Endothelial cell (in vitro differentiated cells): ENCODE data around the gene NLRP6. TPM values are rescaled to one million over a fixed set of nuclear protein-coding genes. Genes with fewer than 3 reads are reported as not detected.

ENCODE experiments used
- DNase-seq: peaks from one replicate; pipeline ENCODE4 v3.0.0; 2021; ENCODE audit warnings: low spot score
- H3K27ac Mint-ChIP-seq: one replicate; pipeline ENCODE4 v1.8.0; 2021; ENCODE audit warnings: mixed read lengths, inconsistent platforms; ENCODE audit not compliant: unreplicated experiment
- H3K27me3 Mint-ChIP-seq: one replicate; pipeline ENCODE4 v1.8.0; 2021; ENCODE audit warnings: mild to moderate bottlenecking, moderate library complexity, mixed read lengths, inconsistent platforms; ENCODE audit not compliant: unreplicated experiment
- H3K36me3 Mint-ChIP-seq: one replicate; pipeline ENCODE4 v1.8.0; 2021; ENCODE audit warnings: mild to moderate bottlenecking, low read depth, mixed read lengths, inconsistent platforms; ENCODE audit not compliant: unreplicated experiment
- H3K4me1 Mint-ChIP-seq: one replicate; pipeline ENCODE4 v1.8.0; 2021; ENCODE audit warnings: mild to moderate bottlenecking, mixed read lengths, inconsistent platforms; ENCODE audit not compliant: unreplicated experiment
- H3K4me3 Mint-ChIP-seq: one replicate; pipeline ENCODE4 v1.8.0; 2021; ENCODE audit warnings: mild to moderate bottlenecking, mixed read lengths, inconsistent platforms; ENCODE audit not compliant: unreplicated experiment
- H3K9me3 Mint-ChIP-seq: one replicate; pipeline ENCODE4 v1.8.0; 2021; ENCODE audit warnings: mixed read lengths, inconsistent platforms; ENCODE audit not compliant: unreplicated experiment
- CTCF ChIP-seq: fragments of 200-600 bp; sonication (generic); IDR thresholded peaks from one replicate; pipeline ENCODE4 v1.5.0; 2021; ENCODE audit warnings: antibody characterized with exemption; ENCODE audit not compliant: unreplicated experiment
- total RNA-seq: library from RNA; stranded (reverse); fragmentation: NEBNext Ultra II Directional; extraction: Animal tissue kit (Norgen Biotek cat#: 25700); gene quantifications from one replicate; pipeline ENCODE4 v1.2.1, GENCODE V29; 2021; ENCODE audit not compliant: unreplicated experiment

Gene NLRP6
- total RNA-seq, 1 donor from 2014 or later = not detected

GRCh38 chr11:282630-283360 is 4.6 kb downstream of the NLRP6 start:
- Mint-ChIP-seq H3K4me3 (no peak overlapping the region), H3K27ac (no peak overlapping the region)

GRCh38 chr11:283405-284104 is 5.3 kb downstream of the NLRP6 start:
- Mint-ChIP-seq H3K27ac (peak overlapping the region; percentile 24), H3K9me3 (peaks cover 4% of the 10 kb centered on the region), H3K27me3 (peaks cover 30% of the 10 kb centered on the region), H3K4me1 (no peaks in the 10 kb centered on the region), H3K36me3 (peaks cover 5% of the 10 kb centered on the region), H3K4me3 (peak overlapping the region; percentile 84)
- no peak for DNase-seq
- no peak for TF ChIP-seq CTCF

More at GRCh38 chr11:282630-283360, 4.6 kb downstream of the NLRP6 start:
- Mint-ChIP-seq H3K4me1 (no peaks in the 10 kb centered on the region), H3K9me3 (peaks cover 4% of the 10 kb centered on the region), H3K36me3 (peaks cover 5% of the 10 kb centered on the region), H3K27me3 (peaks cover 30% of the 10 kb centered on the region)
- DNase-seq = no peak
- no peak for TF ChIP-seq CTCF

- Mint-ChIP-seq H3K27me3 (peaks cover 31% of the 10 kb centered on the region), H3K27ac (no peak overlapping the region), H3K4me1 (no peaks in the 10 kb centered on the region), H3K9me3 (peaks cover 4% of the 10 kb centered on the region), H3K4me3 (no peak overlapping the region), H3K36me3 (peaks cover 5% of the 10 kb centered on the region)
- no peak for DNase-seq
- TF ChIP-seq CTCF = no peak
Observed at GRCh38 chr11:284105-285020, 6.2 kb downstream of the NLRP6 start.

- peaks cover 5% of the 10 kb centered on the region for H3K36me3 Mint-ChIP-seq
- H3K4me3 Mint-ChIP-seq = no peak overlapping the region
- H3K27me3 Mint-ChIP-seq = peaks cover 33% of the 10 kb centered on the region
- H3K4me1 Mint-ChIP-seq = no peaks in the 10 kb centered on the region
- no peak for TF ChIP-seq CTCF
- DNase-seq = no peak
- H3K27ac Mint-ChIP-seq = no peak overlapping the region
- peaks cover 4% of the 10 kb centered on the region for H3K9me3 Mint-ChIP-seq
Observed at GRCh38 chr11:285021-285893, 7.0 kb downstream of the NLRP6 start.
